ENCODE results near the gene MLXIP.

MLXIP gene

DNA sequence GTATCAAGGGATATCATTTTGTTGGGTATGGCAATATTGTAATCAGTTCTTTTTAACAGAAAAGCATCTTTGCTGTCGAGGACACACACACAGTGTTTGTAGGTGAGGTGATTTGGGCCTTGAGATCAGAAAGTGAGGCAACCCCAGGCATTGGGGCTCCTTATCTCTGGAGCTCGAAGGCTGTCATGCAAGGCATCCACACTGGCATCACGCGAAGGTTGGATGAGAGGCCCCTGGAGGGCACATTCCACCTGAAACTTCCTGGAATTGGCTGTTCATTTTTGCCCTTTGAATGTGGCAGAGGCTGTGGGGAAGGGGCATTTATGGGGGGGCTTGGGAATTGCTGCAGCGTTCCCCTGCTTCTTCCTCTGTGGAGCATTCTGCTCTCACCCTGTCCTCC, 49.9 kb downstream of the MLXIP start:
- DNase-seq: no peak

DNA sequence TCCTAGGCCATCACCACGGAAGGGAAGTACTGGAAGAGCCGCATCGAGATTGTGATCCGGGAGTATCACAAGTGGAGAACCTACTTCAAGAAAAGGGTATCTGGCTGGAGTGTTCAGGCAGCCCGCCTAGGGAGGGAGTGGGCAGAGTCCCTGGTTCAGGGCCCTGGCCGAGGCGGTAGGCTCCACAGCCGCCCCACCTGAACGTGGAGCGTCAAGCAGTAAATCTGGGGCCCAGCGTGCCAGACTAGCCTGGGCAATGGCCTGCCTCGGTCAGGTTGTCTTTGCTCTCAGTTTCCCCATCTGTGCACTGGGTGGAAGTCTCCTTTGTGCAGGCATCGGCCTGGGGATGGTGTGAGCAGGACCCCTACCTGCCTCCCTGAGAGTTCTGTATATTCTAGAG, 50.6 kb downstream of the MLXIP start:
- no peak for DNase-seq

DNA sequence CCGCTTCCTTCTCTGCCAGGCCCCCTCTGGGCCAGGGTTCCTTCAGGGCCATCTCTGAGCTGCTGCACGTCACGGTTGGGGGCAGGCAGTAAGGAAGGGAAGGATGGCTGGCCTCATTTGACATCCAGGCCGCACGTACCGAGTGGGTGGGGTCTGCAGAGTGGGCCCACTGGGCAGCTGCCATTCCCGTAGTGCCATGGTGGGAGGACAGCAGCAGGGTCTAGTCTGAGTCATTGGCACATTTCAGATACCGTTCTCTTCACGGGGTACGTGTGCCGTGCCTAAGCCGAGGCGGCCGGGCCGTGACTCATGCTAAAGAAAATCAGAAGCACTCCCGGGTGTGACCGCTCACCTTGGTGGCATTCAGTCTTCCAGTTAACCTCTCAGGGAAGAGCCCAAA, 51.6 kb downstream of the MLXIP start:
- DNase-seq: no peak

DNA sequence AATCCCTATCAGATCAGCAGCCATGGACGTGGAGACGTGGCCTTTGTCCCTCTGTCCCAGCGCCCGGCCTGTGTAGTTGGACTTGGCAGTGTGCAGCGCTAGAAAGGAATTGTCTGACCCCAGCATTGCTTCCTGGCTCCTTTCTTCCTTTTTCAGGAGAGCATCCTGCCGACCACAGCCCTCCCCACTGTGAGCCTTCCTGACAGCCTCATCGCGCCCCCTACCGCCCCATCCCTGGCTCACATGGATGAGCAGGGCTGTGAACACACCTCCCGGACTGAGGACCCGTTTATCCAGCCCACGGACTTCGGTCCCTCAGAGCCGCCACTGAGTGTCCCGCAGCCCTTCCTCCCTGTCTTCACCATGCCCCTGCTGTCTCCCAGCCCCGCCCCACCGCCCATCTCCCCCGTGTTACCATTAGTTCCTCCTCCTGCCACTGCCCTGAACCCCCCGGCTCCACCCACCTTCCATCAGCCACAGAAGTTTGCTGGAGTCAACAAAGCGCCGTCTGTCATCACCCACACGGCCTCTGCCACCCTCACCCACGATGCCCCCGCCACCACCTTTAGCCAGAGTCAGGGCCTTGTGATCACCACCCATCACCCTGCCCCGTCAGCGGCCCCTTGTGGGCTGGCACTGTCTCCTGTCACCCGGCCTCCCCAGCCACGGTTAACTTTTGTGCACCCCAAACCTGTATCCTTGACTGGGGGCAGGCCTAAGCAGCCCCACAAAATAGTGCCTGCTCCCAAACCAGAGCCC, 54.8 kb downstream of the MLXIP start:
- DNase-seq: no peak

DNA sequence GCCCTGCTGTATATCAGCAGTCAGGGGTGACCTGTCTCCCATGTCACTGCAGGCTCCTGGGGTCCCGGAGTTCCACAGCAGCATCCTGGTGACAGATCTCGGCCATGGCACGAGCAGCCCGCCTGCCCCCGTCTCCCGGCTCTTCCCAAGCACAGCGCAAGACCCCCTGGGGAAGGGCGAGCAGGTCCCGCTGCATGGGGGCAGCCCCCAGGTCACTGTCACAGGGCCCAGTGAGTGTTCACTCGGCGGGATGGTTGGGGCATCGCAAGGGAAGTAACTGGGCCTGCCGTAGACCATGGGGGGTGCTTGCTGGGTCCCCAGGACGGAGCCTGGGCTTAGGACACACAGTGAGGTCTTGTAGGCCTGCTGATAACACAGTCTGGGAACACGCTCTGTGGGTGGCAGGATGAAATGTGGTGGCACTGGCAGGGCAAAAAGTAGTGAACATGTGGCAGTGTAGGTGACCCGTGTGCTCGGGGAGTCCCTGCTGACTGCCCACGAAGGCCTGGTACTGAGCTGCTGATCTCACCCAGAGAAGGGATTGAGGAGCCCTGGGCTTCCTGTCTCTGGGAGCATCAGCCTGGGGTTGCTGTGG, 57.0 kb downstream of the MLXIP start:
- DNase-seq: no peak

DNA sequence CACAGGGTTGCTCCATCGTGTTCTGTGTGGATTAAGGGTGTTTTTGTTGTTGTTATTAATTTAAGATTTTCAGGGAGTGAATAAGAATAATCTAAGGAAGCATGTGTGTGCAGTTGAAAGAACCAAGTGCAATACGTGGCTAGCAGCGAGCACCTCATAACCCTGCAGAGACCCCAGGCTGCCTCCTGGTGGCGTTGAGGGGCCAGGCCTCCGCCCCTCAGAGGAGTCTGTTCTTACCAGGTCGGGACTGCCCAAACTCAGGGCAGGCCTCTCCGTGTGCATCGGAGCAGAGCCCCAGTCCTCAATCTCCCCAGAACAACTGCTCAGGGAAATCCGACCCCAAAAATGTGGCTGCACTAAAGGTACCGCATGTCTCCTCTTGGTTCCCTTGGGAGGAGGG, 58.7 kb downstream of the MLXIP start:
- no peak for DNase-seq

DNA sequence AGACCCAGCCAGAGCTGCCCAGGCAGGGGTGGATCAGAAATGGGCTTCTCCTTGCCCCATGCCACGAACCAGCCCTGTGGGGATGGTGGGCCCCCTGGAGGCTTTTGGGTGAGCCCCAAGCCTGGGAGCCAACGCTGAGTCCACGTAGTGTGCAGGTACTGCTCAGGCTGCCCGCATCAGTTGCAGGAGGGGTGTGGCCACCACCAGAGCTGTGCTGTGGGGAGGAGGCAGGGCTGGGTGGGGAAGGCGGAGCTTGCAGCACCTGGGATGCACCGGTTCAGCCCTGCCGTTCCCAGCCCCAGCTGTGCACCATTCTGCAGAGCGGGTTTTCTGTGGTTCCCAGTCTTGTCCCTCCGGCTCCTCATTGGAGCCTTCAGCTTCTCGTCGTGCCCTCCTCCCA, 59.1 kb downstream of the MLXIP start:
- no peak for DNase-seq

DNA sequence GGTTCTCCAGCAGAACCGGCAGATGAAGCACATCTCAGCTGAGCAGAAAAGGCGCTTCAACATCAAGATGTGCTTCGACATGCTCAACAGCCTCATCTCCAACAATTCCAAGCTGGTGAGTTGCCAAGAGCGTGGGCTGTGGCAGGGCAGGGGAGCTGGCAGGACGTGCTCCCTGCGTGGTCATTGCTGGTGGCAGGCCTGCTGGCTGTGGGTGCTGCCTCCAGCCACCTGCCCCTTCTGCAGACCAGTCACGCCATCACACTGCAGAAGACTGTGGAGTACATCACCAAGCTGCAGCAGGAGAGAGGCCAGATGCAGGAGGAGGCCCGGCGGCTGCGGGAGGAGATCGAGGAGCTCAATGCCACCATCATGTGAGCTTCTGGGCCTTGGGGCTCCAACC, 59.6 kb downstream of the MLXIP start:
- no peak for DNase-seq

DNA sequence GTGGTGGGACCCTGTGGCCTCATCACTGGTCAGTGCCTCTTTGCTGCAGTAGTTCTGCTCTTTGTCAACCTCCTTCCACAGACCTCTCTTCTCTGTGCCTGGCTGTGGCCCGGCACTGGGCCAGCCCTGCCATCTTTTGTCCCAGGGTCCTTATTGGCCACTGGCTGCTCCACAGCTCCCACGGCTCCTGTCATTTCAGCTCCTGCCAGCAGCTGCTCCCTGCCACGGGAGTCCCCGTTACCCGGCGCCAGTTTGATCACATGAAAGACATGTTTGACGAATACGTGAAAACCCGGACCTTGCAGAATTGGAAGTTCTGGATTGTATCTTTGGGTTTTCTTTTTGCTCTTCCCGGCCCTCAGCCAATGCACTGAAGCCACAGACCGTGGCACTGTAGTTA, 60.1 kb downstream of the MLXIP start:
- DNase-seq: no peak

DNA sequence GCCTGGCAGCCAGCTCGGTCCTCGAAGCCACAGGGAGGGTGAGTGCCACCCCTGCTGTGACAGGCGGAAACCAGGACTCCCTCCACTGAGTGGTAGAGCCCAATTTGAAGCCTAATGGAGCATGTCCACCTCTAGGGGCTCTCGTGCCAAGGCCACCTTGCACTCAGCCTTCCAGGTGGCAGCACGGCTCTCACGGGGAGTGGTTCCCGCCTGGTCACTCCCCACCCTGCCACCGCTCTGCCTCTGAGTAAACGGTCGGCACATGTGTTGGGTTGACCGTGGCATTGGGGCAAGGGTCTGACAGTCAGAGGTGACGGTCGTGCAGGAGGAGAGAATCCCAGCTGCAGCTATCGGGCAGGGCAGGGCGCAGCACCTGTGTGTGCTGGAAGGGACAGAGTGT, 60.7 kb downstream of the MLXIP start:
- no peak for DNase-seq

DNA sequence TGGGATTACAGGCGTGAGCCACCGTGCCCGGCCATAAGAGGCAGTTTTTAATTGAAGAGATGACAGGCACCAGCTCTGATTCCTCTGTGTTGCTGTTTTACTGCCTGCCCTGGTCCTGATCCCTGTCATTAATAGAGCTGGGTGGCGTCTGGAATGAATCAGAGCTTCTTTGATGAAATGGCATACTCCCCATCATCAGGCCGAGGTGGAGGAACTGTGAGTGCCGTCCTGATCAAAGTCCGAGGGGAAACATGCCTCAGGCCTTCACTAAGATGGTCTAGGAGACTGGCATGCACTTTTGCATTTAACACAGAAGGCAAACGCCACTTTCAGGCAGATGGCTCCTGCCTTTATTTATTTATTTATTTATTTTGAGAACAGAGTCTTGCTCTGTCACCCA, 61.4 kb downstream of the MLXIP start:
- DNase-seq: no peak

GRCh38 chr12:122140467-122141257, 62.1 kb downstream of the MLXIP start:
- no peak for DNase-seq

DNA sequence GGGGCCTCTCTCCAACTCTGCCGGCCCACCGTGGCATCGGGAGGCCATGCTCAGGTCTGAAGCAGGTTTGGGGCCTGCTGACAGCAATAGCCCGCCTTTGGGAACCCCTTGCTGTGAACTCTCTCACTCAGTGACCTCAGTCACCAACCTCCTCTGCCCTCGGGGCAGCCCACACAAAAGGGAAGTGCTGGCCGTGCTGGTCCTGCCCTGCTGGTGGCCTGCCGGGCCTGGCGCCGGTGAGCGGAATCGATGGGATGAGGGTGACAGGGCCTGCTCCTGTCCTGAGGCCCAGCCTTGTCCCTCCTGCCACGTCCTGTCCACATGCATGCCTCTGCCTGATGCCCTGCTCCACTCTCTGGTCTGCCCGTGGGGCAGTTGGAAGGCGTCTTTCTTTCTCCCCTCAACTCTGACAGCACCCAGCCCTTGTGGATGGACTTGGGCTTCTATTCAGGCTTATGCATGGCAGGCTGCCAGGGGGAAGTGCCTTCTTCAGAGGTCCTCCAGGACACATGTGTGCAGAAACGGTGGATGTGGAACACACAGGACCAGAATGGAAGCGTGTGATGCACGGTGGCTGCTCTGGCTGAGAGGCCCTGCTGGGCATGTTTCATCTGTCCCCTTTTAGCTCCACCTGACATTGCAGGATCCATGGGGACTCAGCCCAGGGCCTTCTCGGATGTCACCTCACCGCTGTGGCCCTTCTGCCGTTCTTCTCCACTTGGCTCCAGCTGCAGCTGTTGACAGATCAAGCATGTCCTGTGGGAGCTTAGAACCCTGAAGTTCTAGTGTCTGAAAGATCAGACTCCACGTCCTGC, 63.6 kb downstream of the MLXIP start:
- no peak for DNase-seq

DNA sequence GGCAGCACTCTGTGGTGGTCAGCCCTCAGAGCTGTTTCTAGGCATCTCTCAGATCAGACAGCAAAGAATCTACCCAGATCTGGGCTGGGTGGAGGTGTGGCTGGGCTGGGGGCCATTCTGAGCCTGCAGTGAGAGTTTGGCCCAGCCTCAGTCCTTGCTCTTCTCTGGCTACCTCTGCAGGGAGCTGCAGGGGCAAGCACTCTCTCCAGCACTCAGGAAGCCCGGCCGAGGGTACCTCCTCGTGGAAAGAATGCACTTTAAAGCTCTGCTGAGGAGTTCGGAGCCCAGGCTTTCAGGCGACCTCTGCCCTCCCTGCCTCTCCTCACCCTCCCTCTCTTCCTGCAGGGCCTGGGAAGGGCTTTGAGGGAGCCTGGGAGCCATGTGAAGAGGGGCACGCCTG, 64.3 kb downstream of the MLXIP start:
- DNase-seq: no peak

DNA sequence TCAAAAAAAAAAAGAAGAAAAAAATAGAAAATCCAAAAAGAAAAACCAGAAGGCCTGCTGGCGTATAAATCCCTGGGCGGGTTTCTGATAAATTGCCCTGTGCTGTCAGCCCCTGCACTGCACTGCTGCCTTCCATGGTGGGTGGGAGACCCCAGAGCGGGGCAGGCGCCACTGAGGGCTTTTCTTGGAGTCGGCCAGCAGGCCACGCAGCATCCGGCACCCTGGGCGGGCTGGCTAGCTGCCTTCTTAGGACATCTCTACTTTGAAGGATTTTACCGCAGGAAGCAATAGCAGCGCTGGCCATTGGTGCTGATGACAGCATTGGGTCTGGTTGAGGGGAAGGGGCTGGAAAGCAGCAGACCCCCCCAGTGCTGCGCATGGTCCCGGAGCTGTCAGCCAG, 66.3 kb downstream of the MLXIP start:
- DNase-seq: no peak

DNA sequence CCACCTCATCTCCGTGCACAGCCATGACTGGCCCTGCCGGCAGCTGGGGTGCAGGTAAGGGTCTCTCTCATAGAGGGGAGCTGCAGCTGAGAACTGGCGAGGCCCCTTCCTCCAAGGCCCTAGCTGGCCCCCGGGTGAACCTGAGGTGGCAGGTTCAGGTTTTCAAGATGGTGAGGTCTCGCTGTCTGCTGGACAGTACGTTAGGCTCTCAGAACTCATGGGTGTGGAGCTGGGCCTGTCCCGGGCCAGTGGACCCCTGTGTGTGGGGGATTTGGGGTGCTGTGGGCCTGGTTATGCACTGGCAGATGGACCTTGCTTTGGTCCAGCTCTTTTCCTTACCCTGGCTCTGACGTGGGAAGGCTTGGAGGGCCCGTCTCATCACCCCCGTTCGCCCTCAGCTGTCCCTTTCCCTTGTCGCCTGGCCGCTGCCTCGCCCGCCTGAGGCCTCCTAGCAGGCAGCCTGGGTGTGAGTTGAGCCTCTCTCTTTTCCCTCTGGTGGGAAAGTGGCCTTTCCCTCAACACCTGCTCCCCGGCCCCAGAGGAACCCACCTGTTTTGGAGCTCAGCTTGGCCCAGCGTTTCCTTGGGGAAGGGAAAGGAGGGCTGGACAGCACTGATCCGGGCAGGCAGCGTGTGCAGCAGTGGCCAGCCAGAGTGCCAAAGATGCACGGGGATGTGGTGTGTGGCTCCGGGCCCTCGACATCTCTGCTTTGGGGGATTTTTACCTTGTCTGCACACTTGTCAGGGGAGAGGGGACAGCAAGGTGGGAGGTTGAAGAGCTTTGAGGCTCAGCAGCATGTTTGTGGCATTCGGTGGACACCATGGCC, 67.2 kb downstream of the MLXIP start:
- no peak for DNase-seq

- no peak for DNase-seq
These were observed 69.1 kb downstream of the MLXIP start for GRCh38 chr12:122147514-122148290.

DNA sequence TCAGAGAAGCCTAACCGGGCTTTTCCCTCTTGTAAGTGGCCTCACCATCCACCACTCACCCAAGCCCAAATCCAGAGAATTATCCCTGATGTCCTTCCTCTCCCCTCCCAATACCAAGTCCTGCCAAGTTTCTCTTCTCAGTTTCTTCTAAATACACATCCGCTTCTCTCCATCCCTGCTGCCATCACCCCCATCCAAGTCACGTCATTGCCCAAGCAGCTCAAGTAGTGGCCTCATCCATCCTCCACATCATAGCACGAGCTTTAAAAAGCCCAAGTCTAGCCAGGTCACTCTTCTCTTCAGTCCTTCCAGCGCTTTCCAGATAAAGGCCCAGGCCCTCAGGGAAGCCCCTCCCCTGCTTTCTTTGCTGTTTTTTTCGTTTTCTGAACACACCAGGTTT, 70.1 kb downstream of the MLXIP start:
- DNase-seq: no peak

GRCh38 chr12:122150127-122150681, 71.6 kb downstream of the MLXIP start:
- DNase-seq: no peak

DNA sequence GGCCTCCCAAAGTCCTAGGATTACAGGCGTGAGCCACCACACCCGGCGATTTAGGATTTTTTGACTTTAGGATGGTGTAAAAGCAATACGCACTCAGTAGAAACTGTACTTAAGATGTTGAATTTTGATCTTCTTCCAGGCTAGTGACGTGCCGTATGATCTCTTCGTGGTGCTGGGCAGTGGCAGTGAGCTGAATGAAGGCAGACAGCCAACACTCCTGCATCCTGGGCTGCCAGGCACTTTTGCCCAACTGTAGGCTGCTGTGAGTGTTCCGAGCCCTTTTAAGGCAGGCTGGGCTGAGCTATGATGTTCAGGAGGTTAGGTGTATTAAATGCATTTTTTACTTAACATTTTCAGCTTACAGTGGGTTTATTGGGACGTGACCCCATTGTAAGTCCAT, 74.2 kb downstream of the MLXIP start:
- no peak for DNase-seq

DNA sequence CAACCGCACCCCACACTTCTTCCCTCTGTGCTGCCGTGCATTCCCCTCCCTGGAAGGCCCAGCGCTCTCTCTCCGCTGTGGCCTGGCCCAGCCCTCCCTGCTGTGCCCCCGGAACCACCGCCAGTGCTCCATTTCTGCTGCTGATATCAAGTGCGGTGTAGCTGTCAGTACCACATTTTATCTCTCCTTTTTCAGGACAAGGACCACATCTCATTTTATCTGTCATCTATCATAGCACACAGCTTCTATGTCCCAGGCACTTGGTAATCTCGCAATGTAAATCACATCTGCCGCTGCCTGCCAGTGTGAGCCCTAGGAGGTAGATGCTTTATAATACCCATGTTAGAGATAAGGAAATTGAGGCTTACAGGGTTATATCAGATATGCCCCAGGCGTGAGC, 77.1 kb downstream of the MLXIP start:
- DNase-seq: no peak

Measured in CD4-positive, alpha-beta T cell treated with Interleukin-1 beta for 1 hour (primary cell).